ENCODE data around the gene SRSF9.

Gene SRSF9

DNA sequence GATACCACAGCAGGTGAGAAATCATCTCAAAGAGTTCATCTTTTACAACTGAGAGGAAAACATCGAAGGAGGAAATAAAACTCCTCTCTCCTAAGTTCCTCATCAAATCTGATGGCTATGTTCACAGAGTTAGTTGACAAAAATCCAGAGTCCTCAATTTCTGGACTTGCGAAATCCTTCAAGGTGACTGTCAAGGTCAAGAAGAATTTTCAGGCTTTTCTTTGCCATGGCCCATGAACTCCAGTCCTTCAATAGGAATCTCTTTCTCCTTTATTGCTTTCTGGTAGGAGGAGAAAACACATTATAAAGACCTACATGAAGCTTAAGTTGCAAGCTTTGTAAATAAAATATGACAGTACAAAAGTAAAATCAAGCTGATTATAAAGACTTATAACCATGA lies 24.9 kb downstream of the SRSF9 start:
- H3K4me3 ChIP-seq (ENCODE audit: low read depth, low read length, poor library complexity, severe bottlenecking), result peak overlapping the region; percentile 99

GRCh38 chr12:120439646-120440247 lies 29.8 kb downstream of the SRSF9 start:
- no peaks in the 10 kb centered on the region; the same call in 1 of the 2 replicates for H3F3A ChIP-seq (ENCODE audit: insufficient read depth, low read length)
- H3K4me1 ChIP-seq (ENCODE audit: insufficient read depth, low read length, severe bottlenecking), result peaks cover 35% of the 10 kb centered on the region
- TF ChIP-seq EZH2 (IDR thresholded peaks at IDR 0.05; ENCODE audit: borderline replicate concordance, low read length), result no peak
- TF ChIP-seq, protein P1, sequence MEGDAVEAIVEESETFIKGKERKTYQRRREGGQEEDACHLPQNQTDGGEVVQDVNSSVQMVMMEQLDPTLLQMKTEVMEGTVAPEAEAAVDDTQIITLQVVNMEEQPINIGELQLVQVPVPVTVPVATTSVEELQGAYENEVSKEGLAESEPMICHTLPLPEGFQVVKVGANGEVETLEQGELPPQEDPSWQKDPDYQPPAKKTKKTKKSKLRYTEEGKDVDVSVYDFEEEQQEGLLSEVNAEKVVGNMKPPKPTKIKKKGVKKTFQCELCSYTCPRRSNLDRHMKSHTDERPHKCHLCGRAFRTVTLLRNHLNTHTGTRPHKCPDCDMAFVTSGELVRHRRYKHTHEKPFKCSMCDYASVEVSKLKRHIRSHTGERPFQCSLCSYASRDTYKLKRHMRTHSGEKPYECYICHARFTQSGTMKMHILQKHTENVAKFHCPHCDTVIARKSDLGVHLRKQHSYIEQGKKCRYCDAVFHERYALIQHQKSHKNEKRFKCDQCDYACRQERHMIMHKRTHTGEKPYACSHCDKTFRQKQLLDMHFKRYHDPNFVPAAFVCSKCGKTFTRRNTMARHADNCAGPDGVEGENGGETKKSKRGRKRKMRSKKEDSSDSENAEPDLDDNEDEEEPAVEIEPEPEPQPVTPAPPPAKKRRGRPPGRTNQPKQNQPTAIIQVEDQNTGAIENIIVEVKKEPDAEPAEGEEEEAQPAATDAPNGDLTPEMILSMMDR (IDR thresholded peaks at IDR 0.05; ENCODE audit: low read length), result peak; percentile 79
- H3K9me3 ChIP-seq (ENCODE audit: low read length), result no peaks in the 10 kb centered on the region
- H2AFZ ChIP-seq (ENCODE audit: low read length), result no peak overlapping the region
- H3K9ac ChIP-seq (ENCODE audit: low read length), result peak overlapping the region; percentile 52; the same call in 1 of the 2 replicates
- H3K4me3 ChIP-seq (ENCODE audit: low read depth, low read length, poor library complexity, severe bottlenecking), result peak overlapping the region; percentile 87
- no peaks in the 10 kb centered on the region for H3K9me2 ChIP-seq (ENCODE audit: low read depth, low read length)
- H3K27me3 ChIP-seq (ENCODE audit: insufficient read depth, low read length), result no peaks in the 10 kb centered on the region
- H3K79me2 ChIP-seq (ENCODE audit: insufficient read depth, low read length), result peaks cover 20% of the 10 kb centered on the region
- H4K20me1 ChIP-seq (ENCODE audit: insufficient read depth, low read length), result no peaks in the 10 kb centered on the region
- H3K27ac ChIP-seq (ENCODE audit: low read depth, low read length, poor library complexity, severe bottlenecking), result peak overlapping the region; percentile 15
- peak overlapping the region; percentile 88 for H3K4me2 ChIP-seq (ENCODE audit: low read length)
- peaks cover 41% of the 10 kb centered on the region for H3K36me3 ChIP-seq (ENCODE audit: insufficient read depth, low read length)

More for the DNA sequence above, 24.9 kb downstream of the SRSF9 start:
- H3K4me2 ChIP-seq (ENCODE audit: low read length), result peak overlapping the region; percentile 67
- peaks cover 39% of the 10 kb centered on the region for H3K4me1 ChIP-seq (ENCODE audit: insufficient read depth, low read length, severe bottlenecking)
- peaks cover 34% of the 10 kb centered on the region for H3K79me2 ChIP-seq (ENCODE audit: insufficient read depth, low read length)
- H3K9ac ChIP-seq (ENCODE audit: low read length), result no peak overlapping the region
- no peaks in the 10 kb centered on the region for H3K9me2 ChIP-seq (ENCODE audit: low read depth, low read length)
- no peaks in the 10 kb centered on the region for H3K27me3 ChIP-seq (ENCODE audit: insufficient read depth, low read length)
- TF ChIP-seq, protein P1 (IDR thresholded peaks at IDR 0.05; ENCODE audit: low read length), result no peak
- TF ChIP-seq EZH2 (IDR thresholded peaks at IDR 0.05; ENCODE audit: borderline replicate concordance, low read length), result no peak
- no peaks in the 10 kb centered on the region; the same call in 1 of the 2 replicates for H3F3A ChIP-seq (ENCODE audit: insufficient read depth, low read length)
- no peaks in the 10 kb centered on the region for H3K9me3 ChIP-seq (ENCODE audit: low read length)
- peaks cover 50% of the 10 kb centered on the region for H3K36me3 ChIP-seq (ENCODE audit: insufficient read depth, low read length)
- H4K20me1 ChIP-seq (ENCODE audit: insufficient read depth, low read length), result no peaks in the 10 kb centered on the region
- H2AFZ ChIP-seq (ENCODE audit: low read length), result no peak overlapping the region
- H3K27ac ChIP-seq (ENCODE audit: low read depth, low read length, poor library complexity, severe bottlenecking), result peak overlapping the region; percentile 44

- Histone ChIP-seq H3K4me1 (ENCODE audit: insufficient read depth, low read length, severe bottlenecking) (peaks cover 25% of the 10 kb centered on the region), H3F3A (ENCODE audit: insufficient read depth, low read length) (no peaks in the 10 kb centered on the region; the same call in 1 of the 2 replicates), H2AFZ (ENCODE audit: low read length) (no peak overlapping the region), H3K27me3 (ENCODE audit: insufficient read depth, low read length) (no peaks in the 10 kb centered on the region), H3K4me3 (ENCODE audit: low read depth, low read length, poor library complexity, severe bottlenecking) (peak overlapping the region; percentile 87), H3K9me2 (ENCODE audit: low read depth, low read length) (no peaks in the 10 kb centered on the region), H3K9me3 (ENCODE audit: low read length) (no peaks in the 10 kb centered on the region), H3K79me2 (ENCODE audit: insufficient read depth, low read length) (peaks cover 17% of the 10 kb centered on the region), H3K36me3 (ENCODE audit: insufficient read depth, low read length) (peaks cover 30% of the 10 kb centered on the region), H3K4me2 (ENCODE audit: low read length) (peak overlapping the region; percentile 88), H4K20me1 (ENCODE audit: insufficient read depth, low read length) (no peaks in the 10 kb centered on the region), H3K9ac (ENCODE audit: low read length) (peak overlapping the region; percentile 66), H3K27ac (ENCODE audit: low read depth, low read length, poor library complexity, severe bottlenecking) (peak overlapping the region; percentile 56)
- TF ChIP-seq EZH2 (IDR thresholded peaks at IDR 0.05; ENCODE audit: borderline replicate concordance, low read length), result no peak
- TF ChIP-seq, protein P1 (IDR thresholded peaks at IDR 0.05; ENCODE audit: low read length), result no peak
Observed at GRCh38 chr12:120438495-120439198, 30.9 kb downstream of the SRSF9 start.
